ENCODE measurements around the gene GMCL2.

GRCh38 chr5:178149199-178149932 lies 37.8 kb downstream of the GMCL2 start:
- TF ChIP-seq BCL11B (tag by site-specific recombination; IDR thresholded peaks at IDR 0.05; ENCODE audit: low read depth) = no peak
- TF ChIP-seq ZNF274 (IDR thresholded peaks at IDR 0.05; ENCODE audit: low read length) = no peak
- no peak for TF ChIP-seq ZNF274 (tag by site-specific recombination; IDR thresholded peaks at IDR 0.05; ENCODE audit: borderline replicate concordance)
- no peak for TF ChIP-seq ZNF530 (tag by site-specific recombination; IDR thresholded peaks at IDR 0.05; ENCODE audit: low read depth)
- no peak for TF ChIP-seq CTCF (tag by site-specific recombination; IDR thresholded peaks at IDR 0.05)
- TF ChIP-seq, protein P1, sequence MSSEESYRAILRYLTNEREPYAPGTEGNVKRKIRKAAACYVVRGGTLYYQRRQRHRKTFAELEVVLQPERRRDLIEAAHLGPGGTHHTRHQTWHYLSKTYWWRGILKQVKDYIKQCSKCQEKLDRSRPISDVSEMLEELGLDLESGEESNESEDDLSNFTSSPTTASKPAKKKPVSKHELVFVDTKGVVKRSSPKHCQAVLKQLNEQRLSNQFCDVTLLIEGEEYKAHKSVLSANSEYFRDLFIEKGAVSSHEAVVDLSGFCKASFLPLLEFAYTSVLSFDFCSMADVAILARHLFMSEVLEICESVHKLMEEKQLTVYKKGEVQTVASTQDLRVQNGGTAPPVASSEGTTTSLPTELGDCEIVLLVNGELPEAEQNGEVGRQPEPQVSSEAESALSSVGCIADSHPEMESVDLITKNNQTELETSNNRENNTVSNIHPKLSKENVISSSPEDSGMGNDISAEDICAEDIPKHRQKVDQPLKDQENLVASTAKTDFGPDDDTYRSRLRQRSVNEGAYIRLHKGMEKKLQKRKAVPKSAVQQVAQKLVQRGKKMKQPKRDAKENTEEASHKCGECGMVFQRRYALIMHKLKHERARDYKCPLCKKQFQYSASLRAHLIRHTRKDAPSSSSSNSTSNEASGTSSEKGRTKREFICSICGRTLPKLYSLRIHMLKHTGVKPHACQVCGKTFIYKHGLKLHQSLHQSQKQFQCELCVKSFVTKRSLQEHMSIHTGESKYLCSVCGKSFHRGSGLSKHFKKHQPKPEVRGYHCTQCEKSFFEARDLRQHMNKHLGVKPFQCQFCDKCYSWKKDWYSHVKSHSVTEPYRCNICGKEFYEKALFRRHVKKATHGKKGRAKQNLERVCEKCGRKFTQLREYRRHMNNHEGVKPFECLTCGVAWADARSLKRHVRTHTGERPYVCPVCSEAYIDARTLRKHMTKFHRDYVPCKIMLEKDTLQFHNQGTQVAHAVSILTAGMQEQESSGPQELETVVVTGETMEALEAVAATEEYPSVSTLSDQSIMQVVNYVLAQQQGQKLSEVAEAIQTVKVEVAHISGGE (tag by site-specific recombination; conservative IDR thresholded peaks at IDR 0.05; ENCODE audit: low read depth) = no peak
- no peak for TF ChIP-seq ZNF518A (tag by site-specific recombination; conservative IDR thresholded peaks at IDR 0.05; ENCODE audit: low read depth)
- no peak for TF ChIP-seq BCL11A (tag by site-specific recombination; IDR thresholded peaks at IDR 0.05; ENCODE audit: low read depth)
- TF ChIP-seq ZBTB21 (tag by site-specific recombination; IDR thresholded peaks at IDR 0.05) = no peak
- TF ChIP-seq, protein P2, sequence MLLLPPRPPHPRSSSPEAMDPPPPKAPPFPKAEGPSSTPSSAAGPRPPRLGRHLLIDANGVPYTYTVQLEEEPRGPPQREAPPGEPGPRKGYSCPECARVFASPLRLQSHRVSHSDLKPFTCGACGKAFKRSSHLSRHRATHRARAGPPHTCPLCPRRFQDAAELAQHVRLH (tag by site-specific recombination; IDR thresholded peaks at IDR 0.05) = no peak
- no peak for TF ChIP-seq ZBTB20 (tag by site-specific recombination; IDR thresholded peaks at IDR 0.05)
- TF ChIP-seq GLI4 (tag by site-specific recombination; IDR thresholded peaks at IDR 0.05) = no peak
- 0 out of 2 replicates have a peak, but pooled peaks have one; percentile 26 for TF ChIP-seq ZNF341 (tag by site-specific recombination; IDR thresholded peaks at IDR 0.05; ENCODE audit: low read depth)
- peak; percentile 55; the same call in 1 of the 2 replicates for TF ChIP-seq EGR2 (tag by site-specific recombination; IDR thresholded peaks at IDR 0.05; ENCODE audit: low read depth)
